CD4-positive, alpha-beta T cell treated with Interleukin-21 for 1 hour (primary cell): ENCODE results near the gene PIK3R1.

Experiments
- DNase-seq: peaks from one replicate; pipeline ENCODE4 v3.0.0-alpha.2; 2020

PIK3R1 gene

GRCh38 chr5:68274847-68275651 lies 59.5 kb downstream of the PIK3R1 start:
- DNase-seq: peak; percentile 71

- no peak for DNase-seq
Measured at GRCh38 chr5:68276740-68277139, 61.2 kb downstream of the PIK3R1 start.

- DNase-seq: no peak
Measured at GRCh38 chr5:68277431-68277830, 61.9 kb downstream of the PIK3R1 start.

- DNase-seq: peak; percentile 86
Measured at GRCh38 chr5:68279984-68280383, 64.4 kb downstream of the PIK3R1 start.

DNA sequence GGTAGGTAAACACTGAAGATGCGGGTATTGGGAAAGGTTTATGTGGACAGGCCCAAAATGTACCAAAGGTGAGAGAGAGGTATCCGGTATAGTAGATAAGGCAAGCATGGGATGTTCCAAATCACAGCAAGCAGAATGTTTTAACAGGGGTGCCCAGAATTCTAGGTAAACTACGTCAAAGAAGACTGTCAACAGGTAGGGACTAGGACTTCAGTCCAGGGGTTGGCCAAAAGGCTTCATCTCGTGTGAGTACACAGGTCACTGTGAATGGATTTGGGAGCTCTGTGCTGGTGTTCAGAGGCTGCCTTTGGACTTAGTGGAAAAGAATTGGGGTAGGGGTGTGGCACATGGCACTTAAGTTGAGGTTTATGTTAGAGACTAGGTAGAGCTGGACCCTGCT lies 66.4 kb downstream of the PIK3R1 start:
- DNase-seq: no peak

- no peak for DNase-seq
Measured at GRCh38 chr5:68283766-68284165, 68.2 kb downstream of the PIK3R1 start.

- DNase-seq: peak; percentile 36
Measured at GRCh38 chr5:68285075-68285840, 69.7 kb downstream of the PIK3R1 start.

DNA sequence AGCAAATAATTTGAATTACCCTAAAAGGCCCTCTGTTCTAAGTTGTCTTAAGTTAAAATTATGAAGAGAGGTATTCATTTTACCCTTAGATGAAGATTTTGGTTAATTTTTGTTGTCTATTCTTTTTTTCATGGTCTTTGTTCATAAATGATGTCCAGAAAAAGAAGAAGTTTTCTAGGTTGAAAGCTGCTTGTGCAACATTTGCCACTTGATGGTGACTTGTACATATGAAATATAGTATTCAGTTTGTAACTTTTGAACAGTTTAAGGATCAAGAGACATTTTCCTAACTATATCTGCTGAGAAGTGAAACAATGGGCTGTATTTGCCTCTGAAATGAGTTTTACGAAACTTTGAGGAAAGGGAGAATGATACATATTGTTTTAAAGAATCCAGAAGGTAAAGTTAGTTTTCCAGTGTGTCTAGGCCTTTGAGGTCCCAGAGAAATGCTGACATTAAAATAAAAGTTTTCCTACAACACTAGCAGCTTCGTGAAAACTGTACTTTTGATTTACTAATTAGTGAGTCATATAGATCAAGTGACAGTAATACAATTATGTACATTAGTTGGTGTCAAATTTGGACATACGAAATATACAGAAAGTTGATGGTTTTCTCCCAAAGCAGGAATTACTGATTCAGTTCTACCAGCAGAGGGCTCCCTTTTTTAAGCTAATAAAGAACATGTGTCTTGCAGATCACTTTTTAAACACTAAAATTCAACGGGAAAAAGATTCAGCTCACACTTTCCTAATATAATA lies 70.5 kb downstream of the PIK3R1 start:
- peak; percentile 72 for DNase-seq

DNA sequence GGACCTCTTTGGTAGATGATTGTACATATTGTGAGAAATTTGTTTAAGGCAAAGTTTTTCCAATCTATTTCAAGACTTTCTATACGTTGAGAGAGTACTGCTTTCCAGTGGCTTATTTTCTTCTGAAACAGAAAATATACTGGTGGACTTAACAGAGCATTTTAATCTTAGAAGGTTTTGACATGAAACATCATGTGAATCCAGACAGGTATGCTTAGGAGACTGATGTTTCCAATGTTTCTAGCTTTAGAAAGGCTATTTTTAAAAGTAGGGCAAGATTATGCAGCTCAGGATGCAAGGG lies 71.0 kb downstream of the PIK3R1 start:
- no peak for DNase-seq

DNA sequence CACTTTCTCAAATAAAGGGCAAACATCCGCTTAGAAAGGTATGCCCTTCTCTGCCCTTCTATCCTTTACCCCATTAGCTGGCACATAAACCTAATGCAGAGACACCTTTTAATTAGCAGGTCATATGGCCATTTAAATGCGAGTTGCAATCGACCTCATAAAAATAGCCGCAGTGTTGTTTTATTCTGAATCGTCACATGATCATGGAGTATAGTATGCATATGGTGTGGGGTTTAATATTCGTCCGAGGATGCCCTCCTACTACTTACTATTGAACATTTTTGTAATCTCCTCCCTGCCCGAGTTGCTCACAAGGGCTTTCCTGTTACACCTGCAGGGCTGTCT lies 72.0 kb downstream of the PIK3R1 start:
- no peak for DNase-seq

GRCh38 chr5:68287976-68288706 lies 72.6 kb downstream of the PIK3R1 start:
- peak; percentile 66 for DNase-seq

DNA sequence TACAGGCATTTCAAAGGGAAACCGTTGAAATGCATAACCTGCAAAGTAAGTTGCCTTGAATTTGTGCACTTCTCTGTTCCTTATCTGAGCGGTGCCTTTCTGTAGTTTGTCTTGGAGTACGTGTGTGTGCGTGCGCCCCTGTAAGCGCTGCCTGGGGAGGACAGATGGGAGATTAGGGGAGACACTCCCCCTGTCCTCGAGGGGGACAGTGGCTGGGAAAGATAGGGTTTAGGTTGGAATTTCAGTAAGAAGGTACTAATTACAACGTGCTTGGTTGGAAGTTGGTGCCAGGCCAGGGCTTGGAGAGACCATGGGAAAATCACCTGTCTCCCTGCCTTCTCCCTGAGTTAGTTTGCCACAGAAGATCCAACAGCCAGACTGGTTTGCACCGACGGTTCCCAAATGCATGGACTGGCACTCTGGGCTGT lies 73.2 kb downstream of the PIK3R1 start:
- no peak for DNase-seq

DNA sequence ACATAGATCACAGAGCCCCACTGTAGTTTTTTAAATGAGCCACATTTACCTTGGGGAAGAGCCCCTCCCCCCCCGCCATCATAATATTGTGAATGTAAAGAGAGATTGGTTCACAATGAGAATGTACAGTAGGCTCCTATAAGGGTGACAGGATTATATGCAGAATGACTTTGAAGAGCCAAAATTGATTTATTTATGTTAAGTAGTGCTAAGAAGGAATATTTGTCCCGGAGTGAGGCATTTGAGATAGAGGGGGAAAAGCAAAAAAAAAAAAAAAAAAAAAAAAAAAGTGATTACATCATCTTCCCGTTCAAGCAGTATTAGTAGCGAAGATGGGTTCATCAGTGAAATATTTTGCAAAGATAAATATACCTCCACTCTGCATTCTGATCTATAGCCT lies 73.9 kb downstream of the PIK3R1 start:
- DNase-seq: no peak

DNA sequence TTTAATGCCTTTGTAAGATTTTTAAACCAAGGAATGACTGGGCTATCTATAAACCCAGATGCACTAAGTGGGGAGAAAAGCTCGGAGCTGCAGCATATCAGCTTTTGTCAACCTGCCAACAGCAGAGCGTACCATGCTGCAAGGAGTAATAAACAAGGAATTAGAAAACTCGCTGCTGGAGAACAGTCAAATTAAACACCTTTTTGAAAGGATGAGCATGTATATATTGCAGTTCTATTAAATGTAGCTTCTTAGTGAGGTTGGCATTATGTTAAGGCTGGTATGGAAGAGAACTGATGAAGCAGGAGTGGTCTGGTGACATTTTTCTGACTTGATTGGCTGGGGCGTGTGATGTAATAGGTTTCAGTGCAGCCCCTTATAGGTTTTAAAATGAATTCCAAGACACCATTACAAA lies 74.7 kb downstream of the PIK3R1 start:
- DNase-seq: no peak

DNA sequence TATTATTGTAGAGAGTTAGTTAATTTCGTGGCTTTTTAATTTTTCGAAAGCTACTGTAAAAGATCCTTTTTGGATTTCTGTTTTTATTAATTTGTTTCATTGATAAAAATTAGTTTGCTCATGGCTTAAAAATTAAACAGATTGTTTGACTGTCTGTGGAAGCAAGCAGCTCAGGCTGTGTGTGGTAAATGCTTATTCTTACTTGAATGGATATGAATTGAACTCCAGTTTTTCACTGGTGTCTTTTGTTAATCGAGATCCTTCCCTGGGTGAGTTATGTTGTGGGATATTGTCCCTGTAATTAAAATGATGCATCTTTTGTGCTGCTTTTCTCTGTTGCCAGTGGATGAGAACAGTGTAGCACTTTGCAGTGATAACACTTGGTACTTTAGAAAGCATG lies 75.3 kb downstream of the PIK3R1 start:
- DNase-seq: no peak

GRCh38 chr5:68292316-68292715 lies 76.8 kb downstream of the PIK3R1 start:
- DNase-seq: no peak

- no peak for DNase-seq
Measured at GRCh38 chr5:68295772-68296171, 80.2 kb downstream of the PIK3R1 start.

GRCh38 chr5:68296895-68297294 lies 81.3 kb downstream of the PIK3R1 start:
- no peak for DNase-seq

DNA sequence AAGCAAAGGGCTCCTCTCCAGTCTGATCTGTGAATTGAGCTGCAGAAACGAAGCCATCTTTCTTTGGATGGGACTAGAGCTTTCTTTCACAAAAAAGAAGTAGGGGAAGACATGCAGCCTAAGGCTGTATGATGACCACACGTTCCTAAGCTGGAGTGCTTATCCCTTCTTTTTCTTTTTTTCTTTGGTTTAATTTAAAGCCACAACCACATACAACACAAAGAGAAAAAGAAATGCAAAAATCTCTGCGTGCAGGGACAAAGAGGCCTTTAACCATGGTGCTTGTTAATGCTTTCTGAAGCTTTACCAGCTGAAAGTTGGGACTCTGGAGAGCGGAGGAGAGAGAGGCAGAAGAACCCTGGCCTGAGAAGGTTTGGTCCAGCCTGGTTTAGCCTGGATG lies 82.1 kb downstream of the PIK3R1 start:
- DNase-seq: no peak

GRCh38 chr5:68298479-68298878 lies 82.9 kb downstream of the PIK3R1 start:
- no peak for DNase-seq

- no peak for DNase-seq
Measured at GRCh38 chr5:68299105-68299504, 83.5 kb downstream of the PIK3R1 start.

- no peak for DNase-seq
Measured at GRCh38 chr5:68299575-68299974, 84.0 kb downstream of the PIK3R1 start.
